Breast epithelium (tissue), 4 donors: ENCODE data around the gene DUSP16. TPM values are rescaled to one million over a fixed set of nuclear protein-coding genes. Genes with fewer than 3 reads are reported as not detected.

ENCODE experiments used
- DNase-seq, 2 donors: peaks; one replicate each; pipeline ENCODE4 v3.0.0-alpha.2; 2019; ENCODE audit warnings: low spot score in 2 of 2
- H3K27ac ChIP-seq, 2 donors: fragments of 200-600 bp; sonication (generic) in 1 of 2; one replicate each; pipeline ENCODE4 v1.5.1; 2016 to 2019; ENCODE audit warnings: mild to moderate bottlenecking in 1 of 2
- H3K27me3 ChIP-seq, 2 donors: fragments of 200-600 bp; sonication (generic) in 1 of 2; one replicate each; pipeline versions ENCODE4 v1.5.1 to v1.6.0; 2017 to 2019; ENCODE audit warnings: control low read depth in 1 of 2, mild to moderate bottlenecking in 1 of 2
- H3K36me3 ChIP-seq: fragments of 200-600 bp; one replicate; pipeline ENCODE4 v1.5.1; 2019
- H3K4me1 ChIP-seq, 2 donors: fragments of 200-600 bp; sonication (generic); one replicate each; pipeline ENCODE4 v1.5.1; 2016 to 2019; ENCODE audit warnings: control low read depth in 1 of 2
- H3K4me3 ChIP-seq, 3 donors: fragments of 200-600 bp; sonication (generic); 1 replicate in 2 of 3; 2 replicates in 1 of 3; pipeline ENCODE4 v1.5.1; 2016 to 2019; ENCODE audit warnings: mild to moderate bottlenecking in 3 of 3, moderate library complexity in 2 of 3
- H3K9me3 ChIP-seq, 2 donors: fragments of 200-600 bp; sonication (generic) in 1 of 2; one replicate each; pipeline ENCODE4 v1.5.1; 2016 to 2019; ENCODE audit warnings: control low read depth in 1 of 2
- CTCF ChIP-seq, 3 donors: fragments of 450-650 bp; IDR thresholded peaks; one replicate each; pipeline ENCODE4 v1.5.1; 2016 to 2017; ENCODE audit warnings: antibody characterized with exemption in 3 of 3, mild to moderate bottlenecking in 3 of 3, moderate library complexity in 3 of 3
- POLR2A ChIP-seq: fragments of 450-650 bp; IDR thresholded peaks from one replicate; pipeline ENCODE4 v1.6.1; 2016; ENCODE audit warnings: antibody characterized with exemption, mild to moderate bottlenecking, moderate library complexity
- POLR2AphosphoS5 ChIP-seq, 3 donors: sonication (generic); formaldehyde crosslinking; IDR thresholded peaks; one replicate each; pipeline ENCODE4 v1.6.1; 2017; ENCODE audit warnings: antibody characterized with exemption in 3 of 3
- intact Hi-C: fragments of 100-400 bp; cut with DNase I; formaldehyde crosslinking; loops from one replicate; pipeline ENCODE4 v1.15.1; 2023; ENCODE audit warnings: low total_unique reads
- total RNA-seq, 3 donors: library from RNA; depleted of rRNA; stranded (reverse); fragments of >200 nt; gene quantifications; one replicate each; pipeline ENCODE4 v1.1.0, GENCODE V29; 2016

The DUSP16 gene
- total RNA-seq, 3 donors from 2014 or later = 10.9 to 63.3 (median 61.0) TPM

- H3K27ac ChIP-seq = peak overlapping the region; percentile 84 to 86
- intact Hi-C loops = no loop called here
Measured at GRCh38 chr12:12441843-12442461, 120.7 kb downstream of the DUSP16 start.

GRCh38 chr12:12441429-12441807, 121.2 kb downstream of the DUSP16 start:
- H3K9me3 ChIP-seq = no peaks in the 10 kb centered on the region
- H3K4me1 ChIP-seq = peaks cover 0 to 6% of the 10 kb centered on the region in 2 donors
- H3K27ac ChIP-seq = peak overlapping the region; percentile 39 to 84
- intact Hi-C loops = no loop called here
- no peak for DNase-seq
- TF ChIP-seq POLR2A (no peak), CTCF (IDR thresholded peaks at IDR 0.05) (no peak), POLR2AphosphoS5 (IDR thresholded peaks at IDR 0.05) (no peak)
- H3K36me3 ChIP-seq = no peaks in the 10 kb centered on the region
- no peak overlapping the region for H3K4me3 ChIP-seq
- no peaks in the 10 kb centered on the region for H3K27me3 ChIP-seq

More at GRCh38 chr12:12441843-12442461, 120.7 kb downstream of the DUSP16 start:
- no peaks in the 10 kb centered on the region for H3K36me3 ChIP-seq
- peaks cover 0 to 6% of the 10 kb centered on the region in 2 donors for H3K4me1 ChIP-seq
- no peak for TF ChIP-seq CTCF (IDR thresholded peaks at IDR 0.05)
- no peak for TF ChIP-seq POLR2A
- TF ChIP-seq POLR2AphosphoS5 (IDR thresholded peaks at IDR 0.05) = no peak
- H3K27me3 ChIP-seq = no peaks in the 10 kb centered on the region
- H3K9me3 ChIP-seq = no peaks in the 10 kb centered on the region
- no peak overlapping the region for H3K4me3 ChIP-seq
- no peak for DNase-seq

GRCh38 chr12:12440784-12441428, 121.8 kb downstream of the DUSP16 start:
- DNase-seq = no peak
- H3K9me3 ChIP-seq = no peaks in the 10 kb centered on the region
- H3K36me3 ChIP-seq = no peaks in the 10 kb centered on the region
- H3K27ac ChIP-seq = peak overlapping the region; percentile 39 to 84
- intact Hi-C loops = no loop called here
- no peak overlapping the region for H3K4me3 ChIP-seq
- TF ChIP-seq POLR2A (no peak), POLR2AphosphoS5 (IDR thresholded peaks at IDR 0.05) (no peak), CTCF (IDR thresholded peaks at IDR 0.05) (no peak)
- H3K4me1 ChIP-seq = peaks cover 0 to 6% of the 10 kb centered on the region in 2 donors
- no peaks in the 10 kb centered on the region for H3K27me3 ChIP-seq

GRCh38 chr12:12439636-12440035, 123.0 kb downstream of the DUSP16 start:
- TF ChIP-seq POLR2A = no peak
- Histone ChIP-seq H3K27me3 (no peaks in the 10 kb centered on the region), H3K4me3 (no peak overlapping the region), H3K27ac (peak overlapping the region in 1 of 2 donors; percentile 13), H3K36me3 (no peaks in the 10 kb centered on the region), H3K9me3 (no peaks in the 10 kb centered on the region), H3K4me1 (peaks cover 0 to 6% of the 10 kb centered on the region in 2 donors)
- intact Hi-C loops = no loop called here
- no peak for DNase-seq

GRCh38 chr12:12436831-12437345, 125.8 kb downstream of the DUSP16 start:
- no peak overlapping the region for H3K27ac ChIP-seq
- no peaks in the 10 kb centered on the region for H3K36me3 ChIP-seq
- no peak overlapping the region for H3K4me3 ChIP-seq
- no peak for DNase-seq
- intact Hi-C loops = no loop called here
- no peaks in the 10 kb centered on the region for H3K4me1 ChIP-seq
- H3K27me3 ChIP-seq = no peaks in the 10 kb centered on the region
- no peaks in the 10 kb centered on the region for H3K9me3 ChIP-seq
- TF ChIP-seq CTCF (IDR thresholded peaks at IDR 0.05) (no peak), POLR2A (no peak), POLR2AphosphoS5 (IDR thresholded peaks at IDR 0.05) (no peak)
